Activated B cell treated with CpG ODN at 0.5 μM for 24 hours (primary cell): Measurements from ENCODE around the gene LCNL1. TPM values are rescaled to one million over a fixed set of nuclear protein-coding genes. Genes with fewer than 3 reads are reported as not detected.

Experiments used
- ATAC-seq: fragments of 200-7000 bp; cut with Tn5 transposase; one replicate; pipeline ENCODE4 v1.10.0; 2021; ENCODE audit warnings: low read depth, mild to moderate bottlenecking, moderate library complexity
- CTCF ChIA-PET: fragments of 350-600 bp; sonication (Branson Sonifier 250); formaldehyde crosslinking; loops from one replicate; lab custom pipeline; 2021; ENCODE audit warnings: antibody characterized with exemption; lab: Charles Lee
- POLR2A ChIA-PET: fragments of 350-600 bp; sonication (Branson Sonifier 250); formaldehyde crosslinking; loops from one replicate; lab custom pipeline; 2021; ENCODE audit warnings: antibody characterized with exemption; lab: Charles Lee
- DNase-seq: peaks from one replicate; pipeline ENCODE4 v3.0.0; 2022
- H3K27ac Mint-ChIP-seq: one replicate; pipeline ENCODE4 v1.8.0; 2020; ENCODE audit warnings: mixed read lengths
- H3K27me3 Mint-ChIP-seq: one replicate; pipeline ENCODE4 v1.8.0; 2021; ENCODE audit warnings: mixed read lengths
- H3K36me3 Mint-ChIP-seq: one replicate; pipeline ENCODE4 v1.8.0; 2021; ENCODE audit warnings: low read depth, mixed read lengths
- H3K4me1 Mint-ChIP-seq: one replicate; pipeline ENCODE4 v1.8.0; 2021; ENCODE audit warnings: mixed read lengths
- H3K4me3 Mint-ChIP-seq: one replicate; pipeline ENCODE4 v1.8.0; 2020; ENCODE audit warnings: mild to moderate bottlenecking, mixed read lengths
- H3K9me3 Mint-ChIP-seq: one replicate; pipeline ENCODE4 v1.8.0; 2020; ENCODE audit warnings: mixed read lengths
- CTCF ChIP-seq: fragments of 200-600 bp; IDR thresholded peaks from one replicate; pipeline ENCODE4 v1.8.0; 2022; ENCODE audit warnings: antibody characterized with exemption, mild to moderate bottlenecking
- intact Hi-C: fragments of 100-400 bp; cut with micrococcal nuclease; formaldehyde crosslinking; loops from one replicate; pipeline ENCODE4 v1.15.1; 2024
- total RNA-seq: library from RNA; stranded (reverse); gene quantifications from 2 replicates; pipeline ENCODE4 v1.2.3, GENCODE V29; 2022

LCNL1 gene
- total RNA-seq, 1 donor from 2014 or later, result not detected

- ChIA-PET POLR2A (no interaction called here), CTCF (no interaction called here)
- no peaks in the 10 kb centered on the region for H3K36me3 Mint-ChIP-seq
- intact Hi-C loops, result no loop called here
- peaks cover 7% of the 10 kb centered on the region for H3K27me3 Mint-ChIP-seq
- no peak for ATAC-seq
- no peak overlapping the region for H3K27ac Mint-ChIP-seq
- peaks cover 4% of the 10 kb centered on the region for H3K4me1 Mint-ChIP-seq
- H3K4me3 Mint-ChIP-seq, result no peak overlapping the region
- TF ChIP-seq CTCF, result no peak
- H3K9me3 Mint-ChIP-seq, result no peaks in the 10 kb centered on the region
- DNase-seq, result no peak
Measured at GRCh38 chr9:136960938-136961275, 21.9 kb upstream of the LCNL1 start.

GRCh38 chr9:136961279-136962065, 21.3 kb upstream of the LCNL1 start:
- no peaks in the 10 kb centered on the region for H3K36me3 Mint-ChIP-seq
- intact Hi-C loops, result no loop called here
- no peak for TF ChIP-seq CTCF
- H3K27ac Mint-ChIP-seq, result no peak overlapping the region
- peaks cover 9% of the 10 kb centered on the region for H3K4me1 Mint-ChIP-seq
- ChIA-PET POLR2A (no interaction called here), CTCF (no interaction called here)
- DNase-seq (no peak), ATAC-seq (no peak)
- no peaks in the 10 kb centered on the region for H3K9me3 Mint-ChIP-seq
- H3K27me3 Mint-ChIP-seq, result peaks cover 11% of the 10 kb centered on the region
- H3K4me3 Mint-ChIP-seq, result no peak overlapping the region

GRCh38 chr9:136962163-136962562, 20.6 kb upstream of the LCNL1 start:
- no peak for TF ChIP-seq CTCF
- H3K4me1 Mint-ChIP-seq, result peaks cover 9% of the 10 kb centered on the region
- H3K4me3 Mint-ChIP-seq, result no peak overlapping the region
- ATAC-seq (no peak), DNase-seq (no peak)
- peaks cover 11% of the 10 kb centered on the region for H3K27me3 Mint-ChIP-seq
- ChIA-PET POLR2A (no interaction called here), CTCF (no interaction called here)
- no peaks in the 10 kb centered on the region for H3K9me3 Mint-ChIP-seq
- H3K27ac Mint-ChIP-seq, result no peak overlapping the region
- intact Hi-C loops, result no loop called here
- H3K36me3 Mint-ChIP-seq, result no peaks in the 10 kb centered on the region

- H3K9me3 Mint-ChIP-seq, result no peaks in the 10 kb centered on the region
- ATAC-seq, result no peak
Measured at GRCh38 chr9:136962701-136963248, 20.0 kb upstream of the LCNL1 start.

More at GRCh38 chr9:136962701-136963248, 20.0 kb upstream of the LCNL1 start:
- intact Hi-C loops, result no loop called here
- no peaks in the 10 kb centered on the region for H3K36me3 Mint-ChIP-seq
- TF ChIP-seq CTCF, result no peak
- ChIA-PET POLR2A (no interaction called here), CTCF (no interaction called here)
- DNase-seq, result no peak
- peaks cover 9% of the 10 kb centered on the region for H3K4me1 Mint-ChIP-seq
- H3K27me3 Mint-ChIP-seq, result peaks cover 11% of the 10 kb centered on the region
- no peak overlapping the region for H3K27ac Mint-ChIP-seq
- no peak overlapping the region for H3K4me3 Mint-ChIP-seq
